ENCODE data around the gene GABRR2.
"Not testable (repeated sequence)": the region's sequence is repeated elsewhere in the genome, so short reads cannot be mapped to it uniquely, and the experiment has no call there.

Gene GABRR2

GRCh38 chr6:89298680-89299465 lies 16.2 kb downstream of the GABRR2 start:
- peak; percentile 41 for DNase-seq
- in situ Hi-C loops (cut with MboI; ENCODE audit: low pct_unique_long_range_greater_than_20kb, low sequenced_read_pairs): no loop called here

DNA sequence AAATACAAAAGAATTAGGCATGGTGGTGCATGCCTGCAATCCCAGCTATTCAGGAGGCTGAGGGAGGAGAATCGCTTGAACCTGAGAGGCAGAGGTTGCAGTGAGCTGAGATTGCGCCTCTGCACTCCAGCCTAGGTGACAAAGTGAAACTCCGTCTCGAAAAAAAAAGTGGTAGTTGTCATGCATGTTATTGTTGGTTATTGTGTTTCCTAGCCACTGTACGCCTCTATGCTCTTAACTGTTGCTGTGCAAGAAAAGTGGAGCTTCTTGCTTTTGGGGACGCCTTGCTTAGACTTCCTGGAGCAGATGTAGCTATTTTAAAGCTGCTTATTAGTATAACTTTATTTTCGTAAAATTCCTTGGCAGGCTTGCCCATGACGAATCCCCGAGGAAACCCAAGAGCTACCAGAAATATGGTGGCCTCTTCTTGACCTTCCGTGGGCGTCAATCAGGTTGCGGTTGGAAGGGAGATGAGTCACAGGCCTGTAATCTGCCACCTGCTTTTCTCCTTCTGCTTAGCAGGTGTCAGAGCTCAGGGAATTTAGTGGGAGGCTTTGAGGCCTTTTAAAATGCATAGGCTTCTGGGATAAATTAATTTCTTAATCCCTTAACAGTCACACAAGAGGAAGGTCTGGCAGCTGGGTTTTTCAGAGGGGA lies 17.3 kb downstream of the GABRR2 start:
- in situ Hi-C loops (cut with MboI; ENCODE audit: low pct_unique_long_range_greater_than_20kb, low sequenced_read_pairs): no loop called here
- DNase-seq: peak; percentile 84

GRCh38 chr6:89295981-89296380 lies 19.1 kb downstream of the GABRR2 start:
- DNase-seq: no peak
- in situ Hi-C loops (cut with MboI; ENCODE audit: low pct_unique_long_range_greater_than_20kb, low sequenced_read_pairs): no loop called here

GRCh38 chr6:89295116-89295515 lies 20.0 kb downstream of the GABRR2 start:
- in situ Hi-C loops (cut with MboI; ENCODE audit: low pct_unique_long_range_greater_than_20kb, low sequenced_read_pairs); DNase-seq: not testable (repeated sequence)

DNA sequence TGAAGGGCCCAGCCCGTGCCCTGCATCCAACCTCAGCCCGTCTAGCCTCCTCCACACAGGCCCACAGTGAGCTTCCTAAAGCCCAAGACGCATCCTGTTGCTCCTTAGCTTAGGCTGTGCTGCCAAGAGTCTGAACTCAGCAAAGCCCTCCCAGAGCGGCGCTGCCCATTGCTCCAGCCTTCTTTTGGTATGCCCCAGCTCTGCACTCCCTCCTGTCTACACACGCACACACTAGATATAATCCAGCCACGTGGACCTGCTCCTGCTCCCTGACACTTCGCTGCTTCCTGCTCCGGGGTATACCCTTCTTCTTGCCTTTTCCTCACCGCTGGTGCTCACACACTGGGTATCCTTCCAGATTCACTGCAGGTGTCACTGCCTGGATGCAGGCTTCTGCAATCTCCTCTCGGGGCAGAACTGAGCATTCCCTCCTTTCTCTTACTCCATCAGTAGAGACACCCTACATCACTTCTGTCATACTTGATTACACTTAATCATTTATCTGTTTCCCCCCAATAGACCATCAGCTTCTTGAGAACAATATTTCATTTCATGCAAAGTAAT lies 23.8 kb downstream of the GABRR2 start:
- DNase-seq: no peak
- in situ Hi-C loops (cut with MboI; ENCODE audit: low pct_unique_long_range_greater_than_20kb, low sequenced_read_pairs): no loop called here

DNA sequence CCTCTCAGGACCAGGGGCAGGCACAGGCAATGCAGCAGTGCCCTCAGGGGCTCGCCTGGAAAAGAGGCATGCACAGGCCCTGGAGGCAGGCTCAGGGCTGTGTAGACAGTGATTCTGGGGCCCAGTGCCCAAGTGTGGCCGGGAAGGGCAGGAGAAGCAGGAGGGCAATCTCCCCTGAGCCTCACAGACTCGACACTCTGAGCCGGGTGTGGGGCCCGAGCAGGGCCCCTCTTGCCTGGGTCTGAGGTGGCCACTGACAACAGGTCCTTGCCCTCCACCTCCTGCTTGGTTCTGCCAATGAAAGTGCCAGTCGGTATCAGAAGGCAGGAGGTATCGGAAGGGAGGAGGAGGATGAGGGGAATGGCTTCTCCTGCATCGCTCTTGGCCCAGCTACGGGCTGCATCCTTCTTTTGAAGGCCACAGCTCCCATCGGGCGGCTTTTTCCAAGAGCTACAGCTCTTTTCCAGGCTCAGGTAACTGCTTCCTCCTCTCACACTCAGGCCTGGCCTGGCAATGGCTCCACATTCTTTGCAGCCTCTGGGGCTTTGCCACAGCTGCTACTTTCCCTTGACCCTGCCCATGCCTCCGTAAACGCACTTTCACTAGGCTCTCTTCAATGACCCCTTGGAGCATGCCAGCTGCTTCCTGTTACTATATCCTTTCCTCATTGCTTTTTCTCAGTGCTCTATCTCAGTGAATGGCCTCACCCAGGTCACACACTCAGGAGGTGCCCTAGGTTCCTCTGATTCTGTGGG lies 24.5 kb downstream of the GABRR2 start:
- in situ Hi-C loops (cut with MboI; ENCODE audit: low pct_unique_long_range_greater_than_20kb, low sequenced_read_pairs): no loop called here
- no peak for DNase-seq

DNA sequence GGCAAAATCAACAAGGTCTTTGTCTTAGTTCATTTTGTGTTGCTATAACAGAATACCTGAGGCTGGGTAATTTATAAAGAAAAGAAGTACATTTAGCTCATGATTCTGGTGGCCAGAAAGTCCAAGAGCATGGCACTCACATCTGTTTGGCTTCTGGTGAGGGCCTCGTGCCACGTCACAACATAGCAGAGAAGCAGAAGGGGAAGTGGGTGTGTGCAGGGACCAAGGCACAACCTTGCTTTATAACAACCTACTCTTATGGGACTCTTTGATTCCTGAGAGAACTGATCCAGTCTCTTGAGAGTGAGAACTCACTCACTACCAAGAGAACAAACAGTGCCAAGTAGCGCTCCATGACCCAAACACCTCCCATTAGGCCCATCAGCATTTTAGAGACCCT lies 25.4 kb downstream of the GABRR2 start:
- DNase-seq: no peak
- in situ Hi-C loops (cut with MboI; ENCODE audit: low pct_unique_long_range_greater_than_20kb, low sequenced_read_pairs): no loop called here

DNA sequence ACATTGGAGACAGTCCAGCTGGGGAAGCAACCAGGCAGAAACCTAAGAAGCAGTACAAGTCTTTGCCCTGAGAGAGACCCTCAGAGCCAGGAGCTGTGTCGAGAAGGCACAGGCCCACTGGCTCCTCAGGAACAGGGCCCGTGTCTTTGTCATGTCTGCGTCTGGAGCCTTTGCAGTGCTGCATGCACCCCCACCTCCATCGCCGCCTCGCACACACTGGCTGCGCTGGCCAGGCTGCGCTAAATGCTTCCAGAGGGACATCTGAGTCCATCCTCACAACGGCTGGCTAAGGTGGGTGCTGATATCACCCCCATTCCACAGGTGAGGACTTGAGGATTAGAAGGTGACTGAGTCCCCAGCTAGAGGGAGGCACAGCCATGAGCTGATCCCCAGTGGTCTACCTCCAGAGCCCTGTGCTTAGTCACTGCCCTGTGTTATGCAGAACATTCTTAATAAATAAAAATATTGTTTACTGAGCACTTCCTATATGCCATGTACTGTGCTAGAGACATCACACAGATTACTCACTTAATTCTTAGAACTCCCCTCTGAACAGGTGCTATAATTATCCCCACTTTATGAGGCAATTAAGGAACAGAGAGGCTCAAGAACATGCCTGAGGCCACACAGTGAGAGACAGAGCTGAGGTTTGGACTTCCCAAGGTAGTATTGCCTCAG lies 27.6 kb downstream of the GABRR2 start:
- DNase-seq: no peak
- in situ Hi-C loops (cut with MboI; ENCODE audit: low pct_unique_long_range_greater_than_20kb, low sequenced_read_pairs): no loop called here

DNA sequence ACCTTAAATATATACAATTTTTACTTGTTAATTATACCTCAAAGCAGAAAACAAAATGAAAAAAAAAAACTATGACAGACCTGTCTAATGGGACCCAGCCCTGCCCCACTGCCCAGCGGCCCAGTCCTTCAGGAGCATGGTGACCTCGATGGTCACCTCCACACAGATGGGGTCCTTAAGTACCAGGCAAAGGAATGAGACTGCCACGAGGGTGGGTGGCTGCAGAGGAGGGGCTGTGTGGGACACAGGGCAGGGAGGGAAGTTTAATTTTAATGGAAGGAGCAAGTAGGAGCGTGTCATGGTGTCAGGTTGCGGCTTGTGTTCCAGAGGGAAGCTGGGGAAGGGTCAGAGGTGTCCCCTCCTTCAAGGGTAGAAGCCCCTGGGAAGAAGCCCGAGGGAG lies 28.6 kb downstream of the GABRR2 start:
- DNase-seq: no peak
- in situ Hi-C loops (cut with MboI; ENCODE audit: low pct_unique_long_range_greater_than_20kb, low sequenced_read_pairs): no loop called here

GRCh38 chr6:89284963-89285735 lies 29.9 kb downstream of the GABRR2 start:
- in situ Hi-C loops (cut with MboI; ENCODE audit: low pct_unique_long_range_greater_than_20kb, low sequenced_read_pairs): no loop called here
- DNase-seq: no peak

DNA sequence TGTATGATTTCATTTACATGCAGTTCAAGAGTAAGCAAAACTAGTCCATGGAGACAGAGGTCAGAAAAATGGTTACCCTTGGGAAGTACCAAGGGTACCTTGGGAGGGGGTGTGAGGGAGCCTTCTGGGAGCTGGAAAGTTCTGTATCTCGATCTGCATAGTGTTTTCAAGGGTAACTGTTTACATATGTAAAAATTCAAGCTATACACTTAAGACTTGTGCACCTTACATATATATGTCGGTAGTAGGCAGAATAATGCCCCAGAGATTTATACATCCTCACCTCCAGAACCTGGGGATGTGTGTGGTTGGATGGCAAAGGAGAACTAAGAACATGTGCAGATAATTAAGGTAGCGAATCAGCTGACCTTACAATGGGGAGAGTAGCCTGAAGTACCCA lies 31.0 kb downstream of the GABRR2 start:
- no peak for DNase-seq
- in situ Hi-C loops (cut with MboI; ENCODE audit: low pct_unique_long_range_greater_than_20kb, low sequenced_read_pairs): no loop called here

DNA sequence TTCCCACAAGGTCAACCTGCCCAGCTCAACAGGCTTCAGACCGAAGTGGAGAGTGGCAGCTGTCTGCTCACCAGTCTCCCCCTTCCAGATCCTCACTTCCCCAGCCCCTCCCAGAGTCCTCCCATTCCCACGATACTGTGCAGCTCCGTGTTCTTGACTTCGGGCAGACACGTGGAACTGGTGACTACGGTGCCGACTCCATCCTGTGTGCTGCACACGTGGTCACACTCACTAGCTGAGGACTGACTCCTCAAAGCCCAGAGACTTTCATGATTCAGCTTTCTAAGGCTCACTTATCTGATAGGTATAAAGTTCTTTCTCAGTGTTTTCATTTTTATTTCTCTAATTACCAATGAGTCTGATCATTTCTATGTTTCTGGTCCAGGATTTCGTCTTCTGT lies 32.4 kb downstream of the GABRR2 start:
- DNase-seq: no peak
- in situ Hi-C loops (cut with MboI; ENCODE audit: low pct_unique_long_range_greater_than_20kb, low sequenced_read_pairs): no loop called here

- peak; percentile 88 for DNase-seq
- in situ Hi-C loops (cut with MboI; ENCODE audit: low pct_unique_long_range_greater_than_20kb, low sequenced_read_pairs): no loop called here
Measured at GRCh38 chr6:89281779-89282246, 33.3 kb downstream of the GABRR2 start.

GRCh38 chr6:89278956-89279355 lies 36.1 kb downstream of the GABRR2 start:
- in situ Hi-C loops (cut with MboI; ENCODE audit: low pct_unique_long_range_greater_than_20kb, low sequenced_read_pairs): no loop called here

GRCh38 chr6:89275900-89276299 lies 39.2 kb downstream of the GABRR2 start:
- in situ Hi-C loops (cut with MboI; ENCODE audit: low pct_unique_long_range_greater_than_20kb, low sequenced_read_pairs): no loop called here

More at GRCh38 chr6:89278956-89279355, 36.1 kb downstream of the GABRR2 start:
- no peak for DNase-seq

DNA sequence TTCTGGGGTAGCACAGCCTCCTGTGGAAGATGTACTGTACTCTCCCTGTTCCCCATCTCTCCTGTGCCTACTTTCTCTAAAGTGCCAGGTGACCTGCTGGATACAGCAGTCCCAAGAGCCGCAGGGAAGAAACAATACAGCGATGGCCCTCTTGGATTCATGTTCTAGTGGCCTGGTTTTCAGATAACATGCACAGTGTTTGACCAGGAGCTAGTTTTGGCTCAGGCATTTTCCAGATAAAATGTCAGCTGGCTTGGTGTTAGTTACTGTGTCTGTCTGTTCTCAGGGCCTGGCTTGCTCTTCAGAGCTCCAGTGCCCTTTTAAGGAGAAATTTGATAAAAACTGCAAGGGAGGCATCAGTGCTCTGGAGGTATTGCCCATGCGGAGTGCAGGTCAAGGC lies 41.3 kb downstream of the GABRR2 start:
- in situ Hi-C loops (cut with MboI; ENCODE audit: low pct_unique_long_range_greater_than_20kb, low sequenced_read_pairs): no loop called here
- no peak for DNase-seq

More at GRCh38 chr6:89275900-89276299, 39.2 kb downstream of the GABRR2 start:
- DNase-seq: no peak

- DNase-seq: no peak
- in situ Hi-C loops (cut with MboI; ENCODE audit: low pct_unique_long_range_greater_than_20kb, low sequenced_read_pairs): no loop called here
Measured at GRCh38 chr6:89272596-89272995, 42.5 kb downstream of the GABRR2 start.

DNA sequence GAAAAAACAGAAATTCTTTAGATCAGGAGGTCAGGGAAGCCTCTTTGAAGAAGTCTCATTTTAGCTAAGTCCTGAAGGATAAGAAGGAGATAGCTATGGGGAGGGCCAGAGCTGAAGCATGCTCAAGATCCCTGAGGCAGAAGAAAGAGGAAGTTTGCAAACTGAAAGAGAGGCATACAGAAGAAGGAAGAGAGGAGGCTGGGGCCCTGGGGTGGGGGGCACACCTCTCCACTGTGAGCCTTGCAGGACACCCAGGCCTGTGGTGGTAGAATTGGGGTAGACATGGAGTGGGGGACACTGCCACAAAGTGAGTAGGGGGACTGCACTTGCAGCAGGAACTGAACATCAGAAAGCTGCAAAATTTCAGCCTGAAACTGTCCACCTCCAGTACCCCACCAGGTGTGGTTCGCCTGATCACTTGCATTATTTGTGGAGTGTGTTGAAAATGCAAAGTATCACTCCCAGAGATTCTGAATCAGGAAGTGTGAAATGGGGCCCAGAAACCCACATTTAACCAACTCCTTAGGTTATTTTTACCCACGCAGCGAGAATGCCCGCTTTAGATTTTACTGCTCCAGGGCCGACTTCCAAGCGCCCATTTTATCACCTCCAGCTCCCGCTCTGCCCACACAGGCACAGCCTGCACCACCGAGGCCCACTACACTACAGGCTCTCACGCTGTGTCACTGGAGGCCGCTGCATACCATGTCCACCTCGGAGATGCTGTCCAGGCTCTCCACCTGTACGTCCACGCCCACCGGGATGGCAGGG lies 44.0 kb downstream of the GABRR2 start:
- in situ Hi-C loops (cut with MboI; ENCODE audit: low pct_unique_long_range_greater_than_20kb, low sequenced_read_pairs): no loop called here
- peak; percentile 66 for DNase-seq

All from KBM-7 (cell line).